Stimulated activated naive CD8-positive, alpha-beta T cell treated with anti-CD3 and anti-CD28 coated beads, Interleukin-15, amount 100 ng/mL, for 72 hours (primary cell): ENCODE results near the gene C10orf67.

Source experiments
- ATAC-seq: fragments of 150-1000 bp; cut with Tn5 transposase; 2 replicates; pipeline ENCODE4 v1.10.0; 2021; ENCODE audit warnings: mild to moderate bottlenecking, moderate library complexity
- DNase-seq, 2 donors: peaks; one replicate each; pipeline ENCODE4 v3.0.0; 2021 to 2022
- H3K27ac Mint-ChIP-seq, 2 donors: one replicate each; pipeline ENCODE4 v1.8.0; 2022; ENCODE audit warnings: mild to moderate bottlenecking in 2 of 2, mixed read lengths in 2 of 2, moderate library complexity in 2 of 2
- H3K27me3 Mint-ChIP-seq: one replicate; pipeline ENCODE4 v1.8.0; 2022; ENCODE audit warnings: mixed read lengths
- H3K4me1 Mint-ChIP-seq: one replicate; pipeline ENCODE4 v1.8.0; 2022; ENCODE audit warnings: mild to moderate bottlenecking, mixed read lengths
- H3K4me3 Mint-ChIP-seq, 2 donors: one replicate each; pipeline ENCODE4 v1.8.0; 2022; ENCODE audit warnings: mild to moderate bottlenecking in 2 of 2, mixed read lengths in 2 of 2, moderate library complexity in 1 of 2
- H3K9me3 Mint-ChIP-seq, 2 donors: one replicate each; pipeline ENCODE4 v1.8.0; 2022; ENCODE audit warnings: mixed read lengths in 2 of 2

The C10orf67 gene

GRCh38 chr10:23171232-23171876 is 173.2 kb downstream of the C10orf67 start:
- no peaks in the 10 kb centered on the region for H3K9me3 Mint-ChIP-seq
- DNase-seq (no peak), ATAC-seq (no peak)
- H3K4me3 Mint-ChIP-seq, result no peak overlapping the region
- H3K27me3 Mint-ChIP-seq, result peaks cover 94% of the 10 kb centered on the region
- H3K4me1 Mint-ChIP-seq, result peaks cover 12% of the 10 kb centered on the region
- H3K27ac Mint-ChIP-seq, result no peak overlapping the region

- peaks cover 6% of the 10 kb centered on the region for H3K4me1 Mint-ChIP-seq
- no peaks in the 10 kb centered on the region for H3K9me3 Mint-ChIP-seq
- peaks cover 51% of the 10 kb centered on the region for H3K27me3 Mint-ChIP-seq
- no peak overlapping the region for H3K27ac Mint-ChIP-seq
- no peak overlapping the region for H3K4me3 Mint-ChIP-seq
- ATAC-seq (peak; percentile 74), DNase-seq (peak; percentile 22 to 31)
Observed at GRCh38 chr10:23158370-23158769, 186.2 kb downstream of the C10orf67 start.

GRCh38 chr10:23157691-23158369 is 186.8 kb downstream of the C10orf67 start:
- Mint-ChIP-seq H3K4me3 (no peak overlapping the region), H3K9me3 (no peaks in the 10 kb centered on the region), H3K27me3 (peaks cover 51% of the 10 kb centered on the region), H3K4me1 (peaks cover 6% of the 10 kb centered on the region), H3K27ac (no peak overlapping the region)
- ATAC-seq (peak; percentile 72), DNase-seq (no peak)

GRCh38 chr10:23157239-23157681 is 187.3 kb downstream of the C10orf67 start:
- Mint-ChIP-seq H3K9me3 (no peaks in the 10 kb centered on the region), H3K4me1 (peaks cover 6% of the 10 kb centered on the region), H3K4me3 (no peak overlapping the region), H3K27me3 (peaks cover 50% of the 10 kb centered on the region), H3K27ac (no peak overlapping the region)
- DNase-seq (no peak), ATAC-seq (no peak)

DNA sequence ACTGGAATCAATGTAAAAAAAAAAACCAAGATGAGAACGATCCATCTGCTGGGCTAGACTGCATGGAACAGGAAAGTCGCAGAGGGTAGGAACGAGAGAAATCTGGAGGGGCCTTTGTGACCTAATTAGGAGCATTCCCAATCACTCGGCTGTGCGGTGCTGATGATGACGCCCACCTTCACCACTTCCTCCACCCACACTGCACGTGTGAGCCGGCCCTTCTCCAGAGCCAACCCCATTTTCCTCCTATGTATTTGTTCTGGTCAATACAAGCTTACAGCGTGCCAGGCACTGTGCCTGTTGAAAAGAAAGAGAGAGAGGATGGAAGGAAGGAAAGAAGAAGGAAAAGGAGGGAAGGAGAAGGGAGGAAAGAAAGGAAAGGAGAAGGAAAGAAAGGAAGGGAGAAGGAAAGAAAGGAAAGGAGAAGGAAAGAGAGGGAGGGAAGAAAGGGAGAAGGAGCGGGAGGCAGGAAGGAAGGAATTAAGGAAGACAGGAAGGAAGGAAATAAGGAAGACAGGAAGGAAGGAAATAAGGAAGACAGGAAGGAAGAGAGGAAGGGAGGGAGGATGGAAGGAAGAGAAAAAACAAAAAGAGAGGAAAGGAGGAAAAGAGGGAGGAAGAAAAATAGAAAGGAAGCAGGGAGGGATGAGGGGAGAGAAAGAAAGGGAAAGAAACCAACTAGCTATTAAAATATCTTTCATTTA is 188.0 kb downstream of the C10orf67 start:
- Mint-ChIP-seq H3K27me3 (peaks cover 44% of the 10 kb centered on the region), H3K27ac (no peak overlapping the region), H3K4me1 (peaks cover 6% of the 10 kb centered on the region), H3K9me3 (no peaks in the 10 kb centered on the region), H3K4me3 (no peak overlapping the region)
- no peak for DNase-seq
- ATAC-seq, result no peak

GRCh38 chr10:23155169-23155568 is 189.4 kb downstream of the C10orf67 start:
- ATAC-seq (no peak), DNase-seq (no peak)
- Mint-ChIP-seq H3K4me1 (peaks cover 6% of the 10 kb centered on the region), H3K27ac (no peak overlapping the region), H3K4me3 (no peak overlapping the region), H3K9me3 (no peaks in the 10 kb centered on the region), H3K27me3 (peaks cover 32% of the 10 kb centered on the region)
